Lower leg skin (tissue), 4 donors: ENCODE data around the gene DNAJC13. TPM values are rescaled to one million over a fixed set of nuclear protein-coding genes. Genes with fewer than 3 reads are reported as not detected.

Experiments used
- DNase-seq, 2 donors: peaks; one replicate each; pipeline ENCODE4 v3.0.0-alpha.2; 2019; ENCODE audit warnings: low spot score in 2 of 2
- H3K4me3 ChIP-seq: fragments of 200-600 bp; sonication (generic); 2 replicates; pipeline ENCODE4 v1.5.1; 2017; ENCODE audit warnings: mild to moderate bottlenecking, low read depth; ENCODE audit not compliant: poor library complexity, severe bottlenecking
- POLR2A ChIP-seq, 2 donors: fragments of 450-650 bp; IDR thresholded peaks; one replicate each; pipeline ENCODE4 v1.6.1; 2016 to 2017; ENCODE audit warnings: antibody characterized with exemption in 2 of 2, mild to moderate bottlenecking in 1 of 2, moderate library complexity in 1 of 2
- WGBS, 2 donors: methylation state at CpG; one replicate each; pipeline ENCODE4 v1.1.5; 2018; 5-methylcytosine and 5-hydroxymethylcytosine counted together
- intact Hi-C: fragments of 100-400 bp; cut with DNase I; formaldehyde crosslinking; loops from one replicate; pipeline ENCODE4 v1.15.0; 2023; ENCODE audit warnings: low total_unique reads
- total RNA-seq, 4 donors: library from RNA; depleted of rRNA; stranded (reverse); fragments of >200 nt; gene quantifications; one replicate each; pipeline ENCODE4 v1.1.0, GENCODE V29; 2016
- TF ChIP-seq, protein P1 (sequence below), 3 donors: fragments of 450-650 bp; IDR thresholded peaks; one replicate each; pipeline ENCODE4 v1.5.1; 2016; ENCODE audit warnings: antibody characterized with exemption in 3 of 3, mild to moderate bottlenecking in 3 of 3, moderate library complexity in 2 of 3

Gene DNAJC13
- total RNA-seq, 4 donors from 2014 or later, result 25.4 to 54.1 (median 31.2) TPM

DNA sequence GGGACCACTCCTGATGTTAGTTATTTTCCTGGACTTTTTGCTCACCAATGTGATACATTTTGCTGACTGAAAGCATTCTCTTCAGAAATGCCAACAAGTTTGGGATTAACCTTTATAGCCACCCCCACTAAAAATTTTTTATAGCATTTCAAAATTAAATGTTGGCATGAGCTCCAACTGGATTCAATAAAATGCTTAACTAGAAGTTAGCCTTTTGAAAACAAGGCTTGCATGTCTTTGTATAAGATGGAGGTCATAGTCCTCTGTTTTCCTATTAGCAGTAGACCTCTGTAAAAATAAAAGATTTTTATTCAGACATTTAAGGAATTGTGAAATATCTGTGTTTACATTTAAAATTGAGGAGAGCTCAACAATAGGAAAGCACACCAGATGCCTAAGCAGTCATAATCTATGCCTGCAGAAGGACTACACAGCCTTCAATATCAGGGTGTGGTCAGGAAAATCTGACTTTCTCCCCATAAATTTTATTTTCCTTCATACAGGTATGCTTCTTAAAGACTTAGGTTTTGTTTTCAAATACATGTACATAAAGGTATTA lies 87.2 kb downstream of the DNAJC13 start:
- intact Hi-C loops, result no loop called here
- no peak overlapping the region for H3K4me3 ChIP-seq
- TF ChIP-seq, protein P1, sequence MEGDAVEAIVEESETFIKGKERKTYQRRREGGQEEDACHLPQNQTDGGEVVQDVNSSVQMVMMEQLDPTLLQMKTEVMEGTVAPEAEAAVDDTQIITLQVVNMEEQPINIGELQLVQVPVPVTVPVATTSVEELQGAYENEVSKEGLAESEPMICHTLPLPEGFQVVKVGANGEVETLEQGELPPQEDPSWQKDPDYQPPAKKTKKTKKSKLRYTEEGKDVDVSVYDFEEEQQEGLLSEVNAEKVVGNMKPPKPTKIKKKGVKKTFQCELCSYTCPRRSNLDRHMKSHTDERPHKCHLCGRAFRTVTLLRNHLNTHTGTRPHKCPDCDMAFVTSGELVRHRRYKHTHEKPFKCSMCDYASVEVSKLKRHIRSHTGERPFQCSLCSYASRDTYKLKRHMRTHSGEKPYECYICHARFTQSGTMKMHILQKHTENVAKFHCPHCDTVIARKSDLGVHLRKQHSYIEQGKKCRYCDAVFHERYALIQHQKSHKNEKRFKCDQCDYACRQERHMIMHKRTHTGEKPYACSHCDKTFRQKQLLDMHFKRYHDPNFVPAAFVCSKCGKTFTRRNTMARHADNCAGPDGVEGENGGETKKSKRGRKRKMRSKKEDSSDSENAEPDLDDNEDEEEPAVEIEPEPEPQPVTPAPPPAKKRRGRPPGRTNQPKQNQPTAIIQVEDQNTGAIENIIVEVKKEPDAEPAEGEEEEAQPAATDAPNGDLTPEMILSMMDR (IDR thresholded peaks at IDR 0.05), result no peak
- TF ChIP-seq POLR2A (IDR thresholded peaks at IDR 0.05), result no peak
- no peak for DNase-seq

DNA sequence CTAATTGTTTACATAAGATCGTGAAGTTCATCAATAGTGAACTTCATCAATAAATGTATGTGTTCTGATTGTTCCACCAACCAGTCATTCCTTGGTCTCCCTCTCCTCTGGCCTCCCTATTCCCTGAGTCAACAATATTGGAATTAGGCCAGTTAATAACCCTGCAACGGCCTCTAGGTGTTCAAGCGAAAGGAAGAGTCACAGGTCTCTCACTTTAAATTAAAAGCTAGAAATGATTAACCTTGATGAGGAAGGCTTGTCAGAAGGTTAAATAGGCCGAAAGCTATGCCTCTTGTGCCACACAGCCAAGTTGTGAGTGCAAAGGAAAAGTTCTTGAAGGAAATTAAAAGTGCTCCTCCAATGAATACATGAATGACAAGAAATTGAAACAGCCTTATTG lies 90.4 kb downstream of the DNAJC13 start:
- intact Hi-C loops, result no loop called here
- no peak overlapping the region for H3K4me3 ChIP-seq
- WGBS, 2 donors, result 91% methylated on average over 4 of the region's 4 CpGs
- TF ChIP-seq, protein P1 (IDR thresholded peaks at IDR 0.05), result no peak
- TF ChIP-seq POLR2A (IDR thresholded peaks at IDR 0.05), result no peak
- no peak for DNase-seq

DNA sequence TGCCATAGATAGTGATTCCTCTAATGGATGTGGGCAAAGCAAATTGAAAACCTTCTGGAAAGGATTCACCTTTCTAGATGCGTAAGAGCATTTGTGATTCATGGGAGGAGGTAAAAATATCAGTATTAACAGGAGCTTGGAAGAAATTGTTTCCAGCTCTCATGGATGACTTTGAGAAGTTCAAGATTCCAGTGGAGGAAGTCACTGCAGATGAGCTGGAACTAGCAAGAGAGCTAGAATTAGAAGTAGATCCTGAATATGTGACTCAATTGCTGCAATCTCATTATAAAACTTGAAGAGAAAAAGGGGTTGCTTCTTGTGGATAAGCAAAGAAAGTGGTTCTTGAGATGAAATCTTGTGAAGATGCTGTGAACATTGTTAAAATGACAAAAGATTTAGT lies 91.8 kb downstream of the DNAJC13 start:
- intact Hi-C loops, result no loop called here
- TF ChIP-seq, protein P1 (IDR thresholded peaks at IDR 0.05), result no peak
- TF ChIP-seq POLR2A (IDR thresholded peaks at IDR 0.05), result no peak
- DNase-seq, result no peak
- no peak overlapping the region for H3K4me3 ChIP-seq
- 96 to 97% methylated on average over 1 of the region's 1 CpG for WGBS, 2 donors

DNA sequence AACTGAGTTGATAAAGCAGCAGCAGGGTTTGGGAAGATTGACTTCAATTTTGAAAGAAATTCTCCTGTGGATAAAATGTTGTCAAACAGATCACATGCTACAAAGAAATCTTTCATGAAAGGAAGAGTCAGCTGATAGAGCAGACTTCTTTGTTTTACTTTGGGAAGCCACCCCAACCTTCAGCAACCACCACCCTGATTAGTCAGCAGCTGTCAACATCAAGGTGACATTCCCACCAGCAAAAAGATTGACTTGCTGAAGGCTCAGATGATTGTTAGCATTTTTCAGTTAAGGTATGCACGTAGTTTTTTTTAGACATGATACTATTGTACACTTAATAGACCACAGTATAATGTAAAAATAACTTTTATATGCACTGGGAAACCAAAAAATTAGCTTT lies 92.2 kb downstream of the DNAJC13 start:
- no peak overlapping the region for H3K4me3 ChIP-seq
- TF ChIP-seq POLR2A (IDR thresholded peaks at IDR 0.05), result no peak
- TF ChIP-seq, protein P1 (IDR thresholded peaks at IDR 0.05), result no peak
- 92 to 96% methylated on average over 1 of the region's 1 CpG for WGBS, 2 donors
- intact Hi-C loops, result no loop called here
- no peak for DNase-seq

DNA sequence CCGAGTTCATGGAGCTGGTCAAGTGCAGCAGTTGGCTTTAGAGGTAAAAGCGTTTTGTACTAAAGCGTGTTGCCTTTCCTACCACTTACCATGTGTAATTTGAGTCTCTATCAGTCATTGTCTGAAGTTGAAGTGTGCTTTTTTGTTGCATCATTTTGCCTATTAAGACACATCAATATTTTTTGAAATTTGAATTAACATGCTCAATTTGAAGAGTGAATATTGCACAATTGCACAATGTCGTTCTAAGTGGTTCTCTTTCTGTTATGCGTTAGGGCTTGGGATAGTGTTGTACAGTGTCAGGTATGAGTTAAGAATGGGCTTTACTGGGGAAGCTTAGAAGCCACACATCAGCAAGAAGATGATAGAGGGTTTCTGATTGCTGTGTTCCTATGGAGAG lies 95.8 kb downstream of the DNAJC13 start:
- intact Hi-C loops, result no loop called here
- 95 to 97% methylated on average over 5 of the region's 5 CpGs for whole genome bisulfite sequencing, 2 donors
- no peak for DNase-seq
- H3K4me3 ChIP-seq, result no peak overlapping the region
- TF ChIP-seq, protein P1 (IDR thresholded peaks at IDR 0.05), result no peak
- TF ChIP-seq POLR2A (IDR thresholded peaks at IDR 0.05), result no peak

DNA sequence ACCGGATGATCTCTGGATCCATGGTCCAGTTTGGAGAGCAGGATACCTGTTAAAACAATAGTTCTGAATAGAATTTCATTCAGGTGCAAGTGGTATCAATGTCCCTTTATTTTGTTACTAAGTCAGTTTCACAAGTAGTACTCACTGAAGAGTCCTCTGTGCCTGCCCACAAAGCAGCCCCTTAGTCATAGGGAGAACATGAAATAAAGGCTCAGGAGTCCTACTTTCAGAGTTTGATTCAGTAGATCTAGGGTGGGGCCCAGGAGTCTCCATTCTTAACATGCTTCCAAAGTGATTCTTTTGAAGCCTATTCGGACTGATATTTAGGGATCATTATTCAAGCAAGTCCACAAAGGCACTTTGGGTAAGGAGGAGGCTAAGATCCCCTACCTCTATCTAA lies 100.0 kb downstream of the DNAJC13 start:
- intact Hi-C loops, result no loop called here

More for the DNA sequence above, 100.0 kb downstream of the DNAJC13 start:
- DNase-seq, result no peak
- 94 to 96% methylated on average over 2 of the region's 2 CpGs for WGBS, 2 donors
- no peak for TF ChIP-seq POLR2A (IDR thresholded peaks at IDR 0.05)
- TF ChIP-seq, protein P1 (IDR thresholded peaks at IDR 0.05), result no peak
- no peak overlapping the region for H3K4me3 ChIP-seq
